Progenitor cell of endocrine pancreas (in vitro differentiated cells): ENCODE results near the gene RARRES1. TPM values are rescaled to one million over a fixed set of nuclear protein-coding genes. Genes with fewer than 3 reads are reported as not detected.

Experiments used
- DNase-seq: peaks from one replicate; pipeline ENCODE4 v3.0.0; 2021; ENCODE audit warnings: low spot score; ENCODE audit not compliant: unreplicated experiment
- H3K27ac Mint-ChIP-seq: 2 replicates; pipeline ENCODE4 v1.8.0; 2021; ENCODE audit warnings: mild to moderate bottlenecking, moderate library complexity, mixed read lengths
- H3K27me3 Mint-ChIP-seq: 2 replicates; pipeline ENCODE4 v1.8.0; 2021; ENCODE audit warnings: mixed read lengths
- H3K36me3 Mint-ChIP-seq: 2 replicates; pipeline ENCODE4 v1.8.0; 2022; ENCODE audit warnings: mixed read lengths; ENCODE audit not compliant: insufficient read depth
- H3K4me1 Mint-ChIP-seq: 2 replicates; pipeline ENCODE4 v1.8.0; 2021; ENCODE audit warnings: low read depth, mixed read lengths
- H3K4me3 Mint-ChIP-seq: 2 replicates; pipeline ENCODE4 v1.8.0; 2021; ENCODE audit warnings: low read depth, mild to moderate bottlenecking, moderate library complexity, mixed read lengths
- H3K9me3 Mint-ChIP-seq: 2 replicates; pipeline ENCODE4 v1.8.0; 2021; ENCODE audit warnings: low read depth, mixed read lengths
- total RNA-seq: library from RNA; stranded (reverse); gene quantifications from 2 replicates; pipeline ENCODE4 v1.2.1, GENCODE V29; 2021
- TF ChIP-seq, protein P1 (sequence below): fragments of 200-600 bp; sonication (generic); IDR thresholded peaks from one replicate; pipeline ENCODE4 v1.5.0; 2021; ENCODE audit warnings: antibody characterized with exemption, mild to moderate bottlenecking; ENCODE audit not compliant: unreplicated experiment

The RARRES1 gene
- total RNA-seq, 1 donor from 2014 or later: 3.3 TPM

GRCh38 chr3:158765518-158766205 lies 33.4 kb upstream of the RARRES1 start:
- TF ChIP-seq, protein P1, sequence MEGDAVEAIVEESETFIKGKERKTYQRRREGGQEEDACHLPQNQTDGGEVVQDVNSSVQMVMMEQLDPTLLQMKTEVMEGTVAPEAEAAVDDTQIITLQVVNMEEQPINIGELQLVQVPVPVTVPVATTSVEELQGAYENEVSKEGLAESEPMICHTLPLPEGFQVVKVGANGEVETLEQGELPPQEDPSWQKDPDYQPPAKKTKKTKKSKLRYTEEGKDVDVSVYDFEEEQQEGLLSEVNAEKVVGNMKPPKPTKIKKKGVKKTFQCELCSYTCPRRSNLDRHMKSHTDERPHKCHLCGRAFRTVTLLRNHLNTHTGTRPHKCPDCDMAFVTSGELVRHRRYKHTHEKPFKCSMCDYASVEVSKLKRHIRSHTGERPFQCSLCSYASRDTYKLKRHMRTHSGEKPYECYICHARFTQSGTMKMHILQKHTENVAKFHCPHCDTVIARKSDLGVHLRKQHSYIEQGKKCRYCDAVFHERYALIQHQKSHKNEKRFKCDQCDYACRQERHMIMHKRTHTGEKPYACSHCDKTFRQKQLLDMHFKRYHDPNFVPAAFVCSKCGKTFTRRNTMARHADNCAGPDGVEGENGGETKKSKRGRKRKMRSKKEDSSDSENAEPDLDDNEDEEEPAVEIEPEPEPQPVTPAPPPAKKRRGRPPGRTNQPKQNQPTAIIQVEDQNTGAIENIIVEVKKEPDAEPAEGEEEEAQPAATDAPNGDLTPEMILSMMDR: no peak
- H3K36me3 Mint-ChIP-seq: no peaks in the 10 kb centered on the region
- no peak overlapping the region for H3K4me3 Mint-ChIP-seq
- H3K4me1 Mint-ChIP-seq: peaks cover 17% of the 10 kb centered on the region
- no peaks in the 10 kb centered on the region for H3K27me3 Mint-ChIP-seq
- DNase-seq: no peak
- H3K27ac Mint-ChIP-seq: no peak overlapping the region
- no peaks in the 10 kb centered on the region for H3K9me3 Mint-ChIP-seq

- Mint-ChIP-seq H3K27me3 (no peaks in the 10 kb centered on the region), H3K4me1 (peaks cover 6% of the 10 kb centered on the region), H3K4me3 (no peak overlapping the region), H3K27ac (no peak overlapping the region), H3K9me3 (no peaks in the 10 kb centered on the region), H3K36me3 (no peaks in the 10 kb centered on the region)
- TF ChIP-seq, protein P1: no peak
- no peak for DNase-seq
These were observed 31.2 kb upstream of the RARRES1 start for GRCh38 chr3:158763421-158763820.

- Mint-ChIP-seq H3K27me3 (no peaks in the 10 kb centered on the region), H3K4me3 (no peak overlapping the region), H3K27ac (no peak overlapping the region), H3K9me3 (no peaks in the 10 kb centered on the region), H3K36me3 (no peaks in the 10 kb centered on the region), H3K4me1 (no peaks in the 10 kb centered on the region)
- DNase-seq: no peak
- TF ChIP-seq, protein P1: no peak
These were observed 30.4 kb upstream of the RARRES1 start for GRCh38 chr3:158762701-158763100.

DNA sequence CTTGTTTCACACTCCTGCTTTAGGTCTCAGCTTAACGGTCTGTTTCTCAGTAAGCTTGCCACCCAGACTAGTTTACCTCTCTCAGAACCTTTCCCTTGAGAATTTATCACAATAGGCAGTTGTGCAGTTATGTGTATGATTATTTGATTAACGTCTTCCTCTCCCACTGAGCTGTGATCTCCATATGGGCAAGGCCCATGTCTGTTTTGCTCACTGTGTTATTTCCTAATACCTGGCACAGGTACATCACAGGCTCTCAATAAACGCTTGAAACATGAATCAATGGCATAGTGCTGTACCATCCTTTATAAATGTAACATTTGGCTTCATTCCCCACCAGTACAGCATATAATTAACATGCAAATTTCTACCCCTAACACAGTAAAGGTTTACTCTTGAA lies 29.1 kb upstream of the RARRES1 start:
- H3K9me3 Mint-ChIP-seq: no peaks in the 10 kb centered on the region
- no peak overlapping the region for H3K27ac Mint-ChIP-seq
- DNase-seq: no peak
- TF ChIP-seq, protein P1: no peak
- no peaks in the 10 kb centered on the region for H3K4me1 Mint-ChIP-seq
- H3K4me3 Mint-ChIP-seq: no peak overlapping the region
- H3K27me3 Mint-ChIP-seq: no peaks in the 10 kb centered on the region
- H3K36me3 Mint-ChIP-seq: no peaks in the 10 kb centered on the region

GRCh38 chr3:158755421-158755820 lies 23.2 kb upstream of the RARRES1 start:
- Mint-ChIP-seq H3K36me3 (no peaks in the 10 kb centered on the region), H3K27me3 (no peaks in the 10 kb centered on the region), H3K9me3 (no peaks in the 10 kb centered on the region), H3K4me3 (no peak overlapping the region), H3K4me1 (no peaks in the 10 kb centered on the region), H3K27ac (no peak overlapping the region)
- TF ChIP-seq, protein P1: no peak
- DNase-seq: no peak
